NCI-H1417 (cell line): ENCODE results near the gene HLCS.

ENCODE experiments used
- DNase-seq, 3 experiments: peaks; one replicate each; lab custom pipeline; 2025; lab: John Stamatoyannopoulos, UW

Gene HLCS

DNA sequence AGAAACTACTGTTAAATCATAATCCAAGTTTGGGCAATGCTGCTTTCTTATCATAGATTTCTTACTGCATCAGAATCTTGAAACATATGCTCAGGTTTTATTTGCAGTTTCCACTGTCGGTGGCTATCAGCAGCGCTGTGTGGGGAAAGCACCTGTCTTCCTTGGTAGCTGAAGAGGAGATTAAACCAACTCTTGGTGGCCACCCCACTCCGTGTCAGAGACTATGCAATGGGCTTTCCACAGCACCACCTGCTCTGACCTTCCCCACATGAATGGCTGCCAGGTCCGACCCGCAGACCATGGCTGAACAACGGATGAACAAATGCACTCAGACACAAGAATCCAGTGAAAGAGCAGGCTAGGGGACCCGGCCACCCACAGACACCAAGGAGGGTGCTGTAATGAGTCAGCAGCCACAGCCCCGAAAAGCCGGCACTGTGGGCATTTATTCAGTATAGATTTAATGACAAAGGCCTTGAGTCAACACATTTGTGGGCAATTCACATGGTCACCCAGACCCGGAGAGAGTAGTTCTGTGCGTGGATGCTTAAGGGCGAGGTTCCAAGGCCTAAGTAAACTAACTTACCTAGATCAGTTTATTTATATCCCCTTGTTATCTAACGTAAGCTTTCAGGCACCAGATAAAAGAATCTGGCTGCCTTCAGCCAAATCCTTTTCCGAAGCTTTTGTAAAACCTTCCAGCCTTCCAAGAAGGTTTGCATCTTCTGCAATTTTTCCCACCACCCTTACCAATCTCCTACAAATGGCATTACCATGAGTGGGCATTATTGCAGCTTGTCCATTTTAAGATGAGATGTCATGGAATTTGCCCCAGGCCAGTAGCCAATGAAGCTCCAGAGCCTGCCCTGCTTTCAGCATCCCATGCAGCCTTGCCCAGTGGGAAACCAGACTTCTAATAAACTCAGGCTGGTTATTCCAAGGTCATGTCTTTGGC lies 82.7 kb downstream of the HLCS start:
- no peak for DNase-seq

DNA sequence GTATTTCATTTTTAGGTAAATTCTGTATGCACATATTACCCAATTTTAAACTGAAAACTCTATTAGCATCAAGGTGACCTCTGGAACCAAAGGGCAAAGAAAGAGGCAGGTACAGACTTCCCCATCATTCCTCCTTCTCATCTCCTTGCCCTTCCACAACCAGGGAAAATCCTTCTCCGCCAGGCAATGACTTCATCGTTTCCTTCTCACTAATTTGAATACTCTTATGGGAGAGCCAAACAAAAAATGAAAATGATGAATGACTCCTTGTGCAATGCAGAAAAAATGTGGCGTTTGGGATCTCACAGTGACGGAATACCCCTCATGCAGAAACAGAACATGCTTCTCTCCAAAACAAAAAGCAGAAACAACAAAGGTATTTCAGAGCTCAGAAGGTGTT lies 83.7 kb downstream of the HLCS start:
- DNase-seq = no peak

DNA sequence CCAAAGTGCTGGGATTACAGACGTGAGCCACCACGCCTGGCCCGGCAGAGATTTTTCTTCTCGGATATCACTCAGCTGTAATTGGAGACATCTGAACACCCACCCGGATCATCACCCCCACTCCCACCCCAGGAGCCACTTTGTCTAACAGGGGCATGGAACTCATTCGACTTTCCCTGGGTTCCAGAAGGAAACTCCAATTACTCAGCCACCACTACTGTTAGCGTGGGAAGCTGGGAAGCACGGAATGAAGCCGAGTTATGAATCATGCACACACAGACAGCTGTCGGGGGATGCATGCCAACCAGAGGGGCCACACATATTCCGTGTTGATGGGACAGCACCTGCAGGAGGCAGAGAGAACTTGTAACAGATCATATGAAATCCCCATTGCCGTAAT lies 85.2 kb downstream of the HLCS start:
- DNase-seq = no peak

DNA sequence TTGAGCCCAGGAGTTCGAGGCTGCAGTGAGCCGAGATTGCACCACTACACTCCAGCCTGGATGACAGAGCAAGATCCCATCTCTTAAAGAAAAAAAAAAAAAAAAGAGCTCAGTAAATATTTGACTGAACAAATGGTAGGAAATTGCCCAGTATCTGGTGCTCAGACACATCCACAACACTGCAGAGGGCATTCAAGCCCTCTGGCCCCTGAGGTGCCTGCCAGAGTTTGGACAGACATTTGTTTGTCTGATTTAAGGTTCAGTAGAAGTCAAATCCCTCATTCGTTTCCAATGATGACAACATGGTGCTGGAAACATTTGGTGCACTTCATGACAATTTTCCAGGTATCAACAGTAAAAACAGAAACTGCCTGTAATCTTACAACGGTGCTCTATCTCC lies 86.6 kb downstream of the HLCS start:
- no peak for DNase-seq

DNA sequence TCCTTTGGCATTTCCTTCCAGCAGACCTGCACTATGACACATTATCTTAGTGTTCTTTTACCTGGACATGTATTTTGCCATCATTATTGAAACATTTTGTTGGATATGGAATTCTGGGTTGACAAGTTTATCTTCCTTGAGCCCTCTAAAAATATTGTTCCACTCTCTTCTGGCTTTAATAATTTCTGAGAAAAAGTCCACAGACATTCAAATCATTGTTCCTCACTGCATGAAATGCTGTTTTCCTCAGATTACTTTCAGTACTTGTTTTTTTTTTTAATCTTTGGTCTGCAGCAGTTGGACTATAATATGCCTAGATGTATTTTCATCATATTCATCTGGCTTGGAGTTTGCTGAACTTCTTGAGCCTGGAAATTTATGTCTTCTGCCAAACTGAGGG lies 88.7 kb downstream of the HLCS start:
- no peak for DNase-seq

DNA sequence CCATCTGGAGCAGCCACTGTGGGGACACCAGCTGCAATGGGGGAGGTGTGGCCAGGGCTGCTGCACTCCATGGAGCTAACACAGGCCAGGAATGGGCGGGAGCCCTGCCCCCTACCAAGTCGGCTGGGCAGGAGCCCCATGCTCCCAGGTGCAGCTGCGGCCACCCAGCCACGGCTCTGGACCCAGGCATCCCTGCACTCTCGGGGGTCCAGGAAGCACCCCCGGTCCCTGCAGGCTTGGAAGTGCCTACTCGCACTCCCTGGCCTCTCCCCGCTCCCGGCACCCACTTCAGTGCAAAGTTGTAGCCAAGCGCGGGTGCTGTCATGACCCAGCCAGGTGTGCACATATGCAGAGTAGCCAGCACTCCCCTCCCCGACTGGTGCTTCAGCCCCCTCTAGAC lies 91.8 kb downstream of the HLCS start:
- no peak for DNase-seq

DNA sequence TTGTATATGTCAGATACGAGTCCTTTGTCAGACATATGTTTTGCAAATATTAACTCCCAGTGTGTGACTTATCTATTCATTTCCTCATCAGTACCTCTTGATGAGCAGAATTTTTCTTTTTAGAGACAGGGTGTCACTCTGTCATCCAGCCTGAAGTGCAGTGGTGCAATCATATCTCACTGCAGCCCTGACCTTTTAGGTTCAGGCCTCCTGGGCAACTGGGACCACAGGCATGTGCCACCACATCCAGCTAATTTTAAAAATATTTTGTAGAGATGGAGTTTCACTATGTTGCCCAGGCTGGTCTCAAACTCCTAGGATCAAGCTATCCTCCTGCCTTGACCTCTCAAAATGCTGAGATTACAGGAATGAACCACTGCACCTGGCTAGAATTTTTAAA lies 93.0 kb downstream of the HLCS start:
- no peak for DNase-seq

DNA sequence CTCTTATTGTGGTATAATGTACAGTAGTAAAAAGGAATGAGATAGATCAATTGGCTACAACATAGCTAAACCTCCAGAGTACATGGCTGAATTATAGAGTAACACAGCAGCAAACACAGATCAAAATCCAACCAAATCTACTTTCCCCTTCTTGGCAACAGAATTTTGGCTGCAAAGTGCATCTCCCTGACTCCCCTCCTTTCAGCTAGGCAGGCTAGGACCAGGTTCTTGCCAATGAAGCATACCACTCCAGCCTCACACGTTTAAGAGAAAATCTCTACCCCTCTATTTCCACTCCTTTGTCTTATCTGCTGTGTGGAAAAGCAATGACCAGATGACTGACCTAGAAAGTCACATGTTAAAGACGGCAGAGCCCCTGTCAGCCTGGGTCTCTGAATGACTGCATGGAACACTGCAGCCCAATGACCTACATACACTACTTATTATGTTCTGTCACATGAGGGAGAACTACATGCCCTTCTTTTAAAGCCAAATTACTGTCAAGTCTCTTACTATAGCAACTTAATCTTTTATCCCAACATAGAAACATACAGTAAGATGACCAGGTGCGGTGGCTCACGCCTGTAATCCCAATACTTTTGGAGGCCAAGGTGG lies 99.1 kb downstream of the HLCS start:
- DNase-seq = no peak

DNA sequence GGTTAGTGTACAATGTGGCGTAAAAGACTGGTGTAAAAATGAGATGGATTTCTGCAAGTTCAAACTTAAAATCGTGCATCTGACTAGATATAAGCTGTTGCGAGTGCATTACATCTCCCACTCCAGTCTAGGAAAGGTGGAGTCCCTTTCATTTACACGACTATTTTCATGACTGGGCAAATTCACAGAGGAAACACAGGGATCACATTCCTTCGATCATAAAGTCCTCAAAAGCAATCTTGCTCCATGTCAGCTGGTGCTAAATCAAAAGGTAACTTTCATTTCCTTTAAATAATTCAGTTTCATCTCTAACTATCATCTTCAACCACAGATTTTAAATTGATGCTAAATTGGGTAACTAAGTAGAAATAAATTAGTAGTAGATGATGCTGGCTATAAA lies 100.0 kb downstream of the HLCS start:
- no peak for DNase-seq

DNA sequence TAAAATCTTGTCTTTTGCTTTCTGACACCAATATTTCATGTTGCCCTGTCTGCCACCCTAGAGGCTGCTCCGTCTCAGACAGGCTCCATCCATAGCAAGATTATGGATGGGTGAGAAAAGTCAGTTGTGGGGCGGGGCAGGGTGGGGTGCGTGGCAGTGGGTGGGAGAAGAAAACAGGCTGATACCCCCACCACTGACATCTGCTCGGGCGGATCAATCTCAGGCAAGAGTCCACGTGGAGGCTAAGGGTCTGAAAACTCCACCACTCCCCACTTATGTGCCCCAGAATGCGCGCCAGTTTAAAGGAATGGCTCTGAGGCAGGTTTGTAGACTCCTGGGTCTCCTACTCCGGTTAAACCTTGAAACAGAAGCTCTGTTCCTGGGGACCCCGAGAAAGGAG lies 101.5 kb downstream of the HLCS start:
- no peak for DNase-seq

DNA sequence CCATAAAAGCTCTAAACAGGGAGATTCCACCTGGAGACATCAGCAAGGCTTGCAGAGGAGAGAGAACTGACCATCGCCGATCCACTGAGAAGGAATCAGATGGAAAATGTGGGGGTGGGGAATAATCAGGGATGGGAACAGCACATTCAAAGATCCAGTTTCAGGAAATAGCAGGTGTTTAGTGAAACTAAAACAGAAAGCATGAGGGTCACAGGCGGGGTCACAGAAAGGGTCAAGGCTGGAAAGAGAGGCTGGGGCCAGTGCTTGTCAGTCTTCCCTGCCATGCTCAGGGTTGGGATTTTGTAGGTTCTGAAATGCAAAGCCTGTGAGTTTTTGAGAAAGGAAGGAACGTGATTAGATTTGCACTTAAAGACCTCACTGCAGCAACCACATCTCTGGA lies 103.2 kb downstream of the HLCS start:
- DNase-seq = no peak

DNA sequence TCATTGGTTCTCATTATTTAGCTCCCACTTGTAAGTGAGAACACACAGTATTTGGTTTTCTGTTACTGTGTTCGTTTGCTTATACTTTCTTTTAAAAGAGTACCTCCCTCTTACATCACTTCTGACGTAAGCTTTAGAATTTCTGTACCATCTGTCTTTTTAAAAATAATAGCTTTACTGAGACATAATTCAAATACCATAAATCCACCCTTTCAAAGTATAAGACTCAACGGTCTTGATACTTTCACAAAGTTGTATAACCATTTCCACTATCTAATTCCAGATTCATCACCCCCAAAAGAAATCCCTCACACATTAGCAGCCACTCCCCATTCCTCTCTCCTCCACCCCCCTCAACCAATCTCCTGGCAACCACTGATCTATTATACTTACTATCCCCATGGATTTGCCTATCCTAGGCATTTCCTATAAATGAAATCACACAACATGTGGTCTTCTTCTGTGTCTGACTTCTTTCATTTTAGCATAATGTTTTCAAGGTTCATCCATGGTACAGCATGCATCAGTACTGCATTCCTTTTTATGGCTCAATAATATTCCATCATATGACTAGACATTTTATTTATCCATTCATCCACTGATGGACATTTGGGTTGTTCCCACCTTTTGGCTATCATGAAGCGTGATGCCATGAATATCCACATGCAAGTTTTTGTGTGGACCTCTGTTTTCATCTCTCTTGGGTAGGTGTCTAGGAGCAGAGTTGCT lies 104.7 kb downstream of the HLCS start:
- no peak for DNase-seq

DNA sequence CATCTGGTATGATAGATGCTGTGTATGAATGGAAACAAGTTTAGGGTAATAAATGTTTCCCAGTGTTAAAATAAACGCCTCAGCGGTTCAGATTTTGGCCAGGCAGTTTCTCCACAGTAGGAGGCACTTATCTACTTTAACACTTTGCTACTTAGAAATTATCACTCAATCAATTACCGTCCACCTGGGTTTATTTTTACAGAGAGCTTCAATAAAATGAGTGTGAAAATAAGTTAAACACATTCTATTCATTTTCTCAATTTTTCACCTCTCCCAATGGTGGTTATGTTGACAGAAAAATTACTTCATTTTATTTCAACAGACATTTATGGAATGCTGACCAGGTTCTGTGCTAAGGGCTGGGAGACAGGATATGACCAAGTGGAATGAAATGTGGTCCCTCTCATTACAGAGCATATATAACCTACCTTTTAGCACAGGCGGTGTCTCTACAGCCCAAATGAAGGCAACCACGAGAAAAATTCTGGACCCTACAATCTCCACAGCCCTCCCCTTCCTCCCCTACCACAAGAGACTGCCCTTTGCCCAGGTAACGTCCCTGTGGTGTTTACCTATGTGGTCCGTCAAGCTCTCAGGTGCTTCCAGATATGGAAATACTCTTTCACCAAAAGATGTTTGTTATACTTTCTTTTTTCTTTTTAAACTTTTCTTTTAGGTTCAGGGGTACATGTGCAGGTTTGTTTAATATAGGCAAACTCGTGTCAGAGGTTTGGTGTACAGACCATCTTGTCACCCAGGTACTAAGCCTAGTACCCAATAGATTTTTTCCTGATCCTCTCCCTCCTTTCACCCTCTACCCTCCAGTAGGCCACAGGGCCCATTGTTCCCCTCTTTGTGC lies 105.5 kb downstream of the HLCS start:
- peak in 1 of 3 experiments; percentile 50 for DNase-seq

DNA sequence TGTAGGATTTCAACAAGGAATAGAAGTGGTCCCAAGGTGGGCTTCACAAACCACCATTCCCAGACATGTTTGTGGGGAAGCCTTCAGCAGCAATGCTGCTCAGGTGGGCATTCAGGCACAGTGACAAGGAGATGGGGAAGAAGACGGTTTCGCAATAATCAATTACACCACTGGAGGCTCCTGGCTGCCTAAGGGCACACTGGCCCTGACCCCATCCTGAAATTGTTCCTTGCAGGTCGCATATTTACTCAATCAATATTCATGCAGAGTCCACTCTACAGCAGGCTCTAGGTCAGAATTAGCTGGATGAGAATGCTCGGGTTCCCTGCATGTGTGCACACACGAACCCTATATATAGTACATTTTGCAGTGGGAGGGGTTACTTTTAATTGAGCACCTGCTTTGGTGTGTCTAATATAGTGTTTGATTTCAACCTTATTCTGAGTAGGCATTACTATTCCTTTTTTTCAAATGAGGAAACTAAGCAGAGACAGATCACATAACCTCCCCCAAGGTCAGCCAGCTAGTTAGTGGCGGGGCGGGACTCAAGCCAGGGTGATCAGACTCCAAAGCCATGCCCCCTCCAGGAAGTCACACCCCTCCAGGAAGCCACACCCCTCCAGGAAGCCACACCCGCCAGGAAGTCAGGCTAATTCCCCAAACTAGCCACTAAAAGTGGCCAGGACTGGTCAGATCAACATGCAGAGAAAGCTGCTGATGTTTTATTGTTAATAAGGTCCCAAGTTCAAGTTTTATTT lies 106.5 kb downstream of the HLCS start:
- DNase-seq = peak in 1 of 3 experiments; percentile 35

DNA sequence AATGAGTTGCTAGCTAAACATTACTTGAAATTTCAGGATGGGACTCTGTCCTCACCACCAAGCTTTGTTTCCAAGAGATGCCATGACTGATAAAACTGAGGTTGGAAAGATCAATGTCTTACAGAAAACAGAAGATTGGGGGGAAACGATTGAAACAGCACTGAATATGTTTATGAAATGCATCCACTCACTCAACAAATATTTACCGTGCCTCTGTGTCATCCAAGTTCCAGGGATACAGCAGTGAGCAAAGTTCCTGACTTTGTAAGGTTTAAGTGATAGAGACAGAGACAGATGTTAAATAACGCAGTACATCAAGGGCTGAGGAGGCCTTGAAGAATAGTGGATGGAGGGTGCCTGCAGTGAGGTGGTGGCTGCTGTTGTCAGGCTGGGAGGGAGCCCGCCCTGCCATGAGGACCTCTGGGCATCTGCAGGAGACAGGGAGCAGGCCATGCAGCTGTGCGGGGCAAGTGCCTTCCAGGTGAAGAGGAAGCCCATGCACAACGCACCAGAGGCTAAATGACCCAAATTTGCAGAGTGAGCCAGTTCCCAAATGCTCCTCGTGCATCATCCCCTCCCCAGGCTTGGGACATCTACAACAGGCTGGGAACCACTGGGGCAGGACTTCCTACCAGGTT lies 108.0 kb downstream of the HLCS start:
- DNase-seq = no peak

DNA sequence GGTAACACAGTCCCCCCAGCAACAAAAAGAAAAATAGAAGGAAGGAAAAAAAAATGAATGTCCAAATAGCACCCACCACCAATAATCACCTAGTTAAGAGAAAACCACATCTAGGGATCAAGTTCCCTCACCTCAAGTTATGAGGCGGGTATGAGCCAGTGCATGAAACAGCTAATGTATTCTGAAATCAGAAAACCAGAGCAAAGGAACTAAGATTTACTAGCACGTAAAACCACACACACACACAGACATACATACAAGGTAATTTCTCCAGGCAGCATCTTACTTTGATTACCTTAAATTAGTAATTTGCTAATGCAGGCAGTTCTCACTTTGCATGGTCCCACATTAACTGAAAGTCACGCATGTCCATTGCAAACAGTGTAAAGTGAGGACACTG lies 109.8 kb downstream of the HLCS start:
- DNase-seq = no peak

DNA sequence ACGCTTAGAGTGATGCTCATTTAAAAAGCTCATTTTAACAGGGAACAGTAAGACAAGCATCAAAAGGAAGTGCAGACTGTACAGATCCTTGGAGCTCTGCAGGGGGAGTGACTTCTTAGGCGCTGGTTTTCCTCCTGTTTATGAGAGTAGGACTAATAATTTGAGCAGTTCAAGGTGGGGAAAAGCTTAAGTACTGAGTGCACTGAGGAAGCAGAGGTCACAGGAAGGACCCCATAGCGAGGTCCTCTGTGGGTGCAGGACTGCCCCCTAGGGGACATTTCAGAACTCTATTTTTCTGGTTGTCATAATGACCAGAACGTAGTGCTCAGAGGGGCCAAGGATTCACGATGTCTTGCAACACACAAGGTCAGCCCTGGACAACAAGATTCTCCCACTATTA lies 112.1 kb downstream of the HLCS start:
- DNase-seq = peak; percentile 13 to 56 (median 30)

DNA sequence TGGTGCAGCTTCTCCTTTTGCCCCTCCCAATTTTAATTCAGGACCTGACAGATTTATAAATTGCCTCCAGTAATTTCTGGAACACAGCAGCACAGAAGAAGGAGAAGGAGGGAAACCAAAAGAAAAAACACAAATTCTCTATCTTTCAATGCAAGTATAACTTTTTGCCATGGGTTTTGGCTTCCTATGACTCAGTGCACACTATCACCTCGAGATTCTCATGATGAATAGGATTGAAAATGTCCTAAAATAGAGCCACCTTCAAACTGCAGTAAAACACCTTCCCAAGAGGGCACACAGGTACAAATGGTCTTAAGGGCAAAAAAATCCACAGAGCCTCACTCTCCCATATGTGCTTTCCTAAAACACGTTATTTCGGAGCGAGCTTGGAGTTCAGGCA lies 113.6 kb downstream of the HLCS start:
- no peak for DNase-seq

DNA sequence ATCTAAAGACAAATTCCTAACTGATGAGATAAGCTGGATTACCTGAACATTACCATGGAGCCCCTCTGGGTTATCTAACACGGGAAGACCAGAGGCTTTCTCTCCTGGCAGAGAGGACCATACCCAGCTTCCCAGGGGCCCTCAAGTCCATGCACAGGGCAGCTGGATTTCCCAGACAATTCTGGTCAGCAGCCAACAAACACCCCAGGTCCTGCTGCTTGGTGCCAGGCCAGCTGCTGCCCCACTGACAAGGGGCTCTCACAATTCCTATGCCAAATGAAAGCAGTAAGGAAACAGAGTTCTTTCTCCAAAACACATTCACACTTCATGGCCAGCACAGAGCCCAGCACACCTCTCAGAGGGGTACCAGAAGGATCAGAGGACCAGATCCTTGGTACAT lies 114.2 kb downstream of the HLCS start:
- no peak for DNase-seq

DNA sequence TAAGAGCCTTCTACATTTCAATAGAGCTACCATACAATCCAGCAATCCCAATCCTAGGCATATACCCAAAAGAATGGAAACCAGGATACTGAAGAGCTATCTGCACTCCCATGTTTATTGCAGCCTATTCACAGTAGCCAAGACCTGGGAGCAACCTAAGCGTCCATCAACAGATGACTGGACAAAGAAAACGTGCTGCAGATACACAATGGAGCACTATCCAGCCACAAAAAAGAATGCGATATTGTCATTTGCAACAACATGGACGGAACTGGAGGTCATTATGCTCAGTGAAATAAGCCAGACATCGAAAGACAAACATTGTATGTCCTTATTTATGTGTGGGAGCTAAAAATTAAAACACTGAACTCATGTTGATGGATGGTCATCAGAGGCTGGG lies 115.3 kb downstream of the HLCS start:
- DNase-seq = no peak

DNA sequence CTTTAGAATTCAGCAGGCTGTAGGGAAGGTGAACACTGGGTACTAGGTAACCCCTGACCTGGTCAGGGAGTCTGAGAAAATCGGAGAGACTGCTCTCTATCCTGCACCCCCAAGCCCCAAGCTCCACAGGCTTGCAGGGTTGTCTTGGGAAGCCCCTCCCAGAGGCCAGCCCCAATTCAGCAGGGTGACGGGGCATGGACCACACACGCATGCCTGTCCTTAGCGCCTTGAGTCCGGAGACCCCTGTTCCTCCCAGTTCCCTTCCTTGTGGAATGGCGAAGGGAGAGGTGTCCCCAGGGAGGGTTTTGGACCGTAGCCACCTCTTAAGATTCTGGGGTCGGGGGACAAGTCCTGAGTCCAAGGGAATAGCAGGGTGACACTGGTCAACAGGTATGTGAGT lies 116.1 kb downstream of the HLCS start:
- DNase-seq = no peak
